Fibroblast of mammary gland (primary cell): ENCODE results near the gene WNT2.

Source experiments
- DNase-seq: peaks from one replicate; pipeline ENCODE4 v3.0.0-alpha.2; 2010; ENCODE audit warnings: low read depth
- H3K4me3 ChIP-seq: 2 replicates; pipeline ENCODE4 v1.5.1; 2011; ENCODE audit warnings: low read depth, mild to moderate bottlenecking, low read length, moderate library complexity; ENCODE audit not compliant: control insufficient read depth
- TF ChIP-seq, protein P1 (sequence below): conservative IDR thresholded peaks from 2 replicates; pipeline ENCODE4 v1.5.1; 2011; ENCODE audit warnings: low read depth, low read length, inconsistent platforms; ENCODE audit not compliant: control insufficient read depth, insufficient read depth

Gene WNT2

DNA sequence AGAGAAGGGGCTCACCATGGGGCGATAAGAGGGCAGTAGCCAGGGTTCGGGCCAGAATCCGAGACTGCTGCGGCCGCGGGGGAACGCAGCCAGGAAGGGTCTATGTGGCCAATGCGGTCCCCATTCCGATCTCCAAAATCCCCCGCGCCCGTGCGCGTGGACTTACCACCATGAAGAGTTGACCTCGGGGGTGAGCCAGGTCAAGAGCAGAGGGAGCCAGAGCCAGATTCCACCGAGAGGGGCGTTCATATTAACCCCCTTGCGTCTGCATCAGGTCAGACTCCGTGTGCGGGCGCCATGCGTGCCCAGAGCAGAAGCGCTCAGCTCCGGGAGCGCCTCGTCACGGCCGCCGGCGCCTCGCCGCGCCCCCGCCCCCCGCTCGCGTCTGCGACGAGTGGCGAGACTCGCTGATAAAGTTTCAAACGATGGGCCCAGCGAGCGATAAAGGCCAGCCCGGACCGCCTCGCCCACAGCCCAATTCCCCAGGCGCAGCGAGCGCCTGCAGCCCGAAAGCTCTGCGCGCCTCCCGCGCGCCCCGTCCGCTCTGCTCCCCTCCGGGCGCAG is at the start of gene WNT2:
WNT2 (minus strand) TSS at position 318 of the 564 bp plus-strand sequence; CDS start at position 249, 69 bp downstream.
- peak within 1 kb of the TSS; percentile 50 for H3K4me3 ChIP-seq
- TF ChIP-seq, protein P1, sequence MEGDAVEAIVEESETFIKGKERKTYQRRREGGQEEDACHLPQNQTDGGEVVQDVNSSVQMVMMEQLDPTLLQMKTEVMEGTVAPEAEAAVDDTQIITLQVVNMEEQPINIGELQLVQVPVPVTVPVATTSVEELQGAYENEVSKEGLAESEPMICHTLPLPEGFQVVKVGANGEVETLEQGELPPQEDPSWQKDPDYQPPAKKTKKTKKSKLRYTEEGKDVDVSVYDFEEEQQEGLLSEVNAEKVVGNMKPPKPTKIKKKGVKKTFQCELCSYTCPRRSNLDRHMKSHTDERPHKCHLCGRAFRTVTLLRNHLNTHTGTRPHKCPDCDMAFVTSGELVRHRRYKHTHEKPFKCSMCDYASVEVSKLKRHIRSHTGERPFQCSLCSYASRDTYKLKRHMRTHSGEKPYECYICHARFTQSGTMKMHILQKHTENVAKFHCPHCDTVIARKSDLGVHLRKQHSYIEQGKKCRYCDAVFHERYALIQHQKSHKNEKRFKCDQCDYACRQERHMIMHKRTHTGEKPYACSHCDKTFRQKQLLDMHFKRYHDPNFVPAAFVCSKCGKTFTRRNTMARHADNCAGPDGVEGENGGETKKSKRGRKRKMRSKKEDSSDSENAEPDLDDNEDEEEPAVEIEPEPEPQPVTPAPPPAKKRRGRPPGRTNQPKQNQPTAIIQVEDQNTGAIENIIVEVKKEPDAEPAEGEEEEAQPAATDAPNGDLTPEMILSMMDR = no peak
- no peak for DNase-seq

DNA sequence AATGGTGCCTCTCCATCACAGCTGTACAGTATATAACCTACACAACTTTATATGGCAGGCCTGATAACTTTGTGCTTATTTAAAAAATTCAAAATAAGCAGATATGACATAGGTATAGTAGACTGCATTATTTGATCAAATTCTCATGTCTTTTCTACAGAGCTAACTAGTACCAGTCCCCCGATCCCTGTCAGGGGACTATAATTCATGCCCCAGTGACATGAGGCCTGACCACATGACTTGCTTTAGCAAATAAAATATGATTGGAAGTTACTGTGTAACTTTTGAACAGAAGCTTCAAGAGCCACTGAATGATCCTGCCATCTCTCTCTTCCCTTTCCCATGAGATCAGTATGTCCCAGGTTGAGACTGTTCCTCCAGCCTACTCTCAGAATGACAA is 49.2 kb upstream of the WNT2 start:
- DNase-seq = no peak
- TF ChIP-seq, protein P1 = no peak

DNA sequence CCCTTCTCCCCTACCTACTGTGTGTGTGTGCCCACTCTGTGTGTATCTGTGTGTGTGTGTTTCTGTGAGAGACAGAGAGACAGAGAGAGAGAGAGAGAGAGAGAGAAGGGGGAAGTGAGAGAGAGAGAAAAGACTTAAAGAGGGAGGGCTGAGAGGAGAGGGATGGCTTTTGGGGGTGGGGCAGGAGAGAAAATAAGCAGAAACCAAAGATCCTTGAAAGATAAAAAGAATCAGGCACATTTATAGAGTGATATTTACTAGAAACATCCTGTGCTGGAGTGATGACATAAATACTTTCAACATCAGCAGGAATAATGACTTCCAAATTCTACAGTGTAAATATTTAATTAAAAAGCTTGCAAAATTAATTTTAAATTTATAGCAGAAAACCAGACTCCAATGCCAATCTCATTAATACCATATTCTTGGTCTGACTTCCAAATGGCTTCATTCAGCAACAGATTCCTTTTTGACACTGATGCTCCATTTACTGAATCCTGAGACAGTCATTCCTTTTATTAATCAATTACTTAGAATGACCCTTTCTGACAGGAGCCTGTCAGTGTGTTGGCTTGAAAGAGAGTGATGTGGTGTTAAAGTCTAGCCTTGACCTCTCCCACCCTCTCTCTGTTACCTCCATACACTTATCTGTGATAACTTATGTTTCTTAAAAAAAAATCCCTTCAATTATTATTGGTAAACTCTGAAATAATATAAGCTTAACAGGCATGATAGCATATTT is 41.7 kb upstream of the WNT2 start:
- TF ChIP-seq, protein P1 = no peak
- H3K4me3 ChIP-seq = no peak overlapping the region
- no peak for DNase-seq

More for the DNA sequence above, 49.2 kb upstream of the WNT2 start:
- no peak overlapping the region for H3K4me3 ChIP-seq

DNA sequence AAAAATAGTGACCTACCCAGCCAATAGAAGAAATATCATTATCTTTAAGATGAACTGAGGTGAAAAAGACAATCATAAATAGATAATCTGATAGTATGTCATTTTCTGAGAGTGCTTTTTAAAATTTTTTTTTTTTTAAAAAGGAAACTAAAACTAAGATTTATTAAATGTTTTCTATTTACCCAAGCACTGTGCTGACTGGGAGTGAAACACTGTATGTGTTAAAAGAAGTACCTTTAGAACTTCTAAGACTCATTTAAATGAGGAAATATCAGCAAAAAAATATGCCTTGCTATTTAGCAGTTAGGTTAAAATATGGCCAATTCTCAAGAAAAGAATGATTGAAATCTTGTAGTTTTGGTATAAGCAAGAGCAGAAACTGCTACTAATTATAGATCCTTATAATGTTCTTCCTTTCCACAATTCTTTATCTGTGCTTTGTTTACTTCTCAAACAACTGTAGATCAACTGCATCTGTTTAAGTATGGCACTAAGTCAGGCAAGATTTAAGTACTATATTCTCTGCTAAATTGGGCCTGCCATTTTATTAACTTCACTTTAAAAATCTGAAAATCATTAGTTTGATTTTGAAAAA is 39.5 kb upstream of the WNT2 start:
- TF ChIP-seq, protein P1 = no peak
- H3K4me3 ChIP-seq = no peak overlapping the region
- no peak for DNase-seq

DNA sequence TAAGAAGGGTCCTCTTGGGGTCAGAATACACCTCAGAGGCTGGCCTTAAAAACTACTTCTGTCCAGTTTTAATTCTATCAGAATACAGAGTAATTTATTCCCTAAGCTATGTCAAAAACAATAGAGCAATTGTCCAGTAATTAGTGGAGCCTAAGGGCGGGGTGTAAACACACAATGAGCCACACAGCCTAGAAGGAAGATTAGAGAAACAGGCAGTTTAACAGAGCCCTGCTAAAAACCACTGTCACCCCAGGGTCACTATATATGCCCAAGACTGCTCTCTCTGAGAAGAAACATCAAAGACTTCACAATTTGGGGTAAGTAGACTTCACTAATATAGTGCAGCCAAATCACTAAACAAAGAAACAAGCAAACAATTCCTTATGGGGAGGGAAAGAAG is 27.2 kb upstream of the WNT2 start:
- DNase-seq = no peak
- TF ChIP-seq, protein P1 = no peak
- H3K4me3 ChIP-seq = no peak overlapping the region

DNA sequence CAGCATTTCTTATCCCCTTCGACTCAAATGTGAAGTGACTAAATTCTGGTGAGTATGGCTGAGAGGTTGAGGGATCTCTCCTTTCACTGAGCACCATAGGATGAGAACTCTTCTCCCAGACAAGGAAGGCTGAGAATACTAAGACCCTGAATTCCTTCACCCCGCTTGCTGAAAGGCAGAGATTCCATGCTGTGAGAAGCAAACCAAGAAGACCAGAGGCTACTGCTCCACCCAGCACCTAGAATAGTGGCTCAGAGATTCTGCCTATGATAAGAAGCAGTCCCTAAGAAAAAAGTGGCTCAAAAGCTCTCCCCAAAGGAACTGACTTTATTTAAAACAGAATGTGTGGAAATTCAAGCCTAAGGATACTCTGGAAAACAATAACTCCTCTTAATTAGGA is 26.7 kb upstream of the WNT2 start:
- DNase-seq = no peak
- H3K4me3 ChIP-seq = no peak overlapping the region
- TF ChIP-seq, protein P1 = no peak
